SK-N-SH treated with all-trans-retinoic acid at 6 μM for 48 hours (cell line): ENCODE data around the gene CTSA.

Source experiments
- ESRRG ChIP-seq: fragments of 250-450 bp; sonication (Bioruptor Pico); IDR thresholded peaks from 2 replicates; pipeline ENCODE4 v1.6.1; 2021; ENCODE audit warnings: mild to moderate bottlenecking
- GLIS3 ChIP-seq: fragments of 250-450 bp; sonication (Bioruptor Pico); IDR thresholded peaks from 2 replicates; pipeline ENCODE4 v1.5.0; 2020; ENCODE audit warnings: mild to moderate bottlenecking, moderate library complexity
- TOX ChIP-seq: fragments of 250-450 bp; sonication (Bioruptor Pico); IDR thresholded peaks from 2 replicates; pipeline ENCODE4 v1.8.0; 2021; ENCODE audit warnings: mild to moderate bottlenecking, moderate library complexity, borderline replicate concordance
- ZNF8 ChIP-seq: fragments of 450-650 bp; formaldehyde crosslinking; IDR thresholded peaks from 2 replicates; pipeline ENCODE4 v1.5.0; 2020; ENCODE audit warnings: mild to moderate bottlenecking, moderate library complexity
- TF ChIP-seq, protein P1 (sequence below): fragments of 250-450 bp; sonication (Bioruptor Pico); IDR thresholded peaks from 2 replicates; pipeline ENCODE4 v1.5.1; 2020; ENCODE audit warnings: low read depth, mild to moderate bottlenecking, moderate library complexity
- TF ChIP-seq, protein P2 (sequence below): fragments of 250-450 bp; sonication (Bioruptor Pico); IDR thresholded peaks from 2 replicates; pipeline ENCODE4 v1.5.0; 2020; ENCODE audit warnings: mild to moderate bottlenecking, moderate library complexity

DNA sequence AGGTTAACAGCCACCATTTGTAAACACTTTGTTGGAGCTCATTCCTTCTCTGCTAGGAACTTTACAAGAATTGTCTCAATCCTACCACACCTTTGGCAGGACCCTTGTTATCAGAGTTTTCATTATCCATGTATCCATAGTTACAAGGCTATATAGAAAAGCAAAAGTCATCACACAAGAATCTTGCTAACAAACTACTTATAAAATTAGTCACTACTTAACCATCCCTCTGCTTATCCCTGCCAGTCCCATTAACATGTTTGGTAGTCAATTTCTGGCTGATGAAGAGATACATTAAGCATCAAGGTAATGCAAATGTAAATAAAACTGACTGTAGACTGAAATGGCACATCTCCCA is 23.3 kb upstream of the CTSA start:
- no peak for TF ChIP-seq GLIS3
- no peak for TF ChIP-seq ZNF8 (CRISPR knock-in tag)
- TF ChIP-seq, protein P1, sequence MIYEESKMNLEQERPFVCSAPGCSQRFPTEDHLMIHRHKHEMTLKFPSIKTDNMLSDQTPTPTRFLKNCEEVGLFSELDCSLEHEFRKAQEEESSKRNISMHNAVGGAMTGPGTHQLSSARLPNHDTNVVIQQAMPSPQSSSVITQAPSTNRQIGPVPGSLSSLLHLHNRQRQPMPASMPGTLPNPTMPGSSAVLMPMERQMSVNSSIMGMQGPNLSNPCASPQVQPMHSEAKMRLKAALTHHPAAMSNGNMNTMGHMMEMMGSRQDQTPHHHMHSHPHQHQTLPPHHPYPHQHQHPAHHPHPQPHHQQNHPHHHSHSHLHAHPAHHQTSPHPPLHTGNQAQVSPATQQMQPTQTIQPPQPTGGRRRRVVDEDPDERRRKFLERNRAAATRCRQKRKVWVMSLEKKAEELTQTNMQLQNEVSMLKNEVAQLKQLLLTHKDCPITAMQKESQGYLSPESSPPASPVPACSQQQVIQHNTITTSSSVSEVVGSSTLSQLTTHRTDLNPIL (CRISPR knock-in tag) = no peak
- no peak for TF ChIP-seq ESRRG (CRISPR knock-in tag)
- TF ChIP-seq TOX (CRISPR knock-in tag) = no peak
- TF ChIP-seq, protein P2, sequence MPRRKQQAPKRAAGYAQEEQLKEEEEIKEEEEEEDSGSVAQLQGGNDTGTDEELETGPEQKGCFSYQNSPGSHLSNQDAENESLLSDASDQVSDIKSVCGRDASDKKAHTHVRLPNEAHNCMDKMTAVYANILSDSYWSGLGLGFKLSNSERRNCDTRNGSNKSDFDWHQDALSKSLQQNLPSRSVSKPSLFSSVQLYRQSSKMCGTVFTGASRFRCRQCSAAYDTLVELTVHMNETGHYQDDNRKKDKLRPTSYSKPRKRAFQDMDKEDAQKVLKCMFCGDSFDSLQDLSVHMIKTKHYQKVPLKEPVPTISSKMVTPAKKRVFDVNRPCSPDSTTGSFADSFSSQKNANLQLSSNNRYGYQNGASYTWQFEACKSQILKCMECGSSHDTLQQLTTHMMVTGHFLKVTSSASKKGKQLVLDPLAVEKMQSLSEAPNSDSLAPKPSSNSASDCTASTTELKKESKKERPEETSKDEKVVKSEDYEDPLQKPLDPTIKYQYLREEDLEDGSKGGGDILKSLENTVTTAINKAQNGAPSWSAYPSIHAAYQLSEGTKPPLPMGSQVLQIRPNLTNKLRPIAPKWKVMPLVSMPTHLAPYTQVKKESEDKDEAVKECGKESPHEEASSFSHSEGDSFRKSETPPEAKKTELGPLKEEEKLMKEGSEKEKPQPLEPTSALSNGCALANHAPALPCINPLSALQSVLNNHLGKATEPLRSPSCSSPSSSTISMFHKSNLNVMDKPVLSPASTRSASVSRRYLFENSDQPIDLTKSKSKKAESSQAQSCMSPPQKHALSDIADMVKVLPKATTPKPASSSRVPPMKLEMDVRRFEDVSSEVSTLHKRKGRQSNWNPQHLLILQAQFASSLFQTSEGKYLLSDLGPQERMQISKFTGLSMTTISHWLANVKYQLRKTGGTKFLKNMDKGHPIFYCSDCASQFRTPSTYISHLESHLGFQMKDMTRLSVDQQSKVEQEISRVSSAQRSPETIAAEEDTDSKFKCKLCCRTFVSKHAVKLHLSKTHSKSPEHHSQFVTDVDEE (CRISPR knock-in tag) = no peak
